IMR-90 (cell line): ENCODE measurements around the gene TBCEL. TPM values are rescaled to one million over a fixed set of nuclear protein-coding genes. Genes with fewer than 3 reads are reported as not detected.
A peak's percentile ranks its signal among the peaks of the same experiment; 100 is the strongest.

Source experiments
- ATAC-seq: fragments of 200-7000 bp; cut with Tn5 transposase; 2 replicates; pipeline ENCODE4 v1.9.1; 2020; ENCODE audit warnings: low read depth, mild to moderate bottlenecking, moderate library complexity
- BruUV-seq: library from RNA; stranded (reverse); fragments of 400-500 nt; replicated peaks from 2 replicates; lab custom pipeline; 2021; lab: Mats Ljungman, UMichigan
- CTCF ChIA-PET: fragments of 300-600 bp; formaldehyde crosslinking; extraction: SDS; loops from one replicate; lab custom pipeline; 2021; ENCODE audit warnings: antibody characterized with exemption; lab: Yijun Ruan, JAX
- POLR2A ChIA-PET: fragments of 300-600 bp; sonication (Branson Sonifier 250); formaldehyde crosslinking; loops from one replicate; lab custom pipeline; 2022; ENCODE audit warnings: antibody characterized with exemption; ENCODE audit not compliant: unreplicated experiment; lab: Charles Lee
- DNase-seq: peaks from one replicate; pipeline ENCODE4 v3.0.0; 2013
- H2AFZ ChIP-seq: replicated peaks from 2 replicates; pipeline ENCODE3; 2013; ENCODE audit warnings: low read length, mild to moderate bottlenecking; ENCODE audit not compliant: poor library complexity
- H2AK5ac ChIP-seq: 2 replicates; pipeline ENCODE4 v1.6.1; 2013; ENCODE audit warnings: low read depth, low read length, inconsistent platforms
- H2AK9ac ChIP-seq: replicated peaks from 2 replicates; pipeline ENCODE3; 2013; ENCODE audit warnings: mild to moderate bottlenecking, low read depth, low read length, moderate library complexity; ENCODE audit not compliant: poor library complexity
- H2BK120ac ChIP-seq: 2 replicates; pipeline ENCODE4 v1.6.1; 2013; ENCODE audit warnings: low read depth, low read length, inconsistent platforms
- H2BK15ac ChIP-seq: 3 replicates; pipeline ENCODE4 v1.6.1; 2013; ENCODE audit warnings: low read depth, low read length, inconsistent platforms
- H2BK20ac ChIP-seq: 2 replicates; pipeline ENCODE4 v1.6.1; 2013; ENCODE audit warnings: low read depth, mild to moderate bottlenecking, inconsistent platforms, low read length, moderate library complexity
- H2BK5ac ChIP-seq: 2 replicates; pipeline ENCODE4 v1.6.1; 2013; ENCODE audit warnings: mild to moderate bottlenecking, low read depth, low read length, inconsistent platforms; ENCODE audit not compliant: poor library complexity, severe bottlenecking
- H3K14ac ChIP-seq: replicated peaks from 2 replicates; pipeline ENCODE4 v1.6.1; 2013; ENCODE audit warnings: low read depth, low read length, inconsistent platforms
- H3K18ac ChIP-seq: 2 replicates; pipeline ENCODE4 v1.6.1; 2013; ENCODE audit warnings: low read depth, low read length, control low read depth
- H3K23ac ChIP-seq: 2 replicates; pipeline ENCODE4 v1.6.1; 2013; ENCODE audit warnings: low read depth, low read length, inconsistent platforms
- H3K27ac ChIP-seq: 2 replicates; pipeline ENCODE4 v1.5.1; 2013; ENCODE audit warnings: mild to moderate bottlenecking, control low read depth, low read length; ENCODE audit not compliant: insufficient read depth
- H3K27me3 ChIP-seq: 2 replicates; pipeline ENCODE4 v1.6.1; 2013; ENCODE audit warnings: low read length; ENCODE audit not compliant: control insufficient read depth, insufficient read depth
- H3K36me3 ChIP-seq: 2 replicates; pipeline ENCODE4 v1.6.1; 2013; ENCODE audit warnings: low read length, mixed read lengths; ENCODE audit not compliant: control insufficient read depth, insufficient read depth
- H3K4ac ChIP-seq: 2 replicates; pipeline ENCODE4 v1.6.1; 2013; ENCODE audit warnings: low read depth, low read length, inconsistent platforms
- H3K4me1 ChIP-seq: 2 replicates; pipeline ENCODE4 v1.6.1; 2013; ENCODE audit warnings: low read length, mixed read lengths; ENCODE audit not compliant: control insufficient read depth, insufficient read depth
- H3K4me2 ChIP-seq: 2 replicates; pipeline ENCODE4 v1.6.1; 2013; ENCODE audit warnings: low read depth, mild to moderate bottlenecking, control low read depth, low read length, moderate library complexity
- H3K4me3 ChIP-seq: 2 replicates; pipeline ENCODE4 v1.5.1; 2013; ENCODE audit warnings: low read depth, mild to moderate bottlenecking, control low read depth, low read length, moderate library complexity; ENCODE audit not compliant: insufficient read depth
- H3K56ac ChIP-seq: 2 replicates; pipeline ENCODE4 v1.6.1; 2013; ENCODE audit warnings: low read length, inconsistent platforms; ENCODE audit not compliant: insufficient read depth; ENCODE audit errors: extremely low read depth
- H3K79me1 ChIP-seq, 2 experiments: 2 replicates each; pipeline ENCODE4 v1.6.1; 2013; ENCODE audit warnings: low read length in 2 of 2, inconsistent platforms in 1 of 2, low read depth in 1 of 2
- H3K9ac ChIP-seq: 2 replicates; pipeline ENCODE4 v1.6.1; 2013; ENCODE audit warnings: low read depth, low read length, control low read depth
- H3K9me1 ChIP-seq: 2 replicates; pipeline ENCODE4 v1.6.1; 2013; ENCODE audit warnings: low read length, inconsistent platforms; ENCODE audit not compliant: insufficient read depth
- H3K9me3 ChIP-seq: 2 replicates; pipeline ENCODE4 v1.6.1; 2013; ENCODE audit warnings: low read length; ENCODE audit not compliant: control insufficient read depth, insufficient read depth
- H4K20me1 ChIP-seq: 2 replicates; pipeline ENCODE4 v1.6.1; 2013; ENCODE audit warnings: low read length, inconsistent platforms; ENCODE audit not compliant: insufficient read depth
- H4K5ac ChIP-seq: 2 replicates; pipeline ENCODE4 v1.6.1; 2013; ENCODE audit warnings: mild to moderate bottlenecking, low read depth, low read length, control low read depth
- H4K8ac ChIP-seq, 2 experiments: 2 replicates each; pipeline ENCODE4 v1.6.1; 2013; ENCODE audit warnings: low read depth in 2 of 2, low read length in 2 of 2, control low read depth in 1 of 2, inconsistent platforms in 1 of 2
- H4K91ac ChIP-seq: 2 replicates; pipeline ENCODE4 v1.6.1; 2013; ENCODE audit warnings: low read depth, low read length, inconsistent platforms; ENCODE audit not compliant: insufficient read depth
- MAFK ChIP-seq: IDR thresholded peaks from 2 replicates; pipeline ENCODE4 v1.6.1; 2012; ENCODE audit warnings: low read depth, low read length, improper control_type of control experiment
- MXI1 ChIP-seq: IDR thresholded peaks from 2 replicates; pipeline ENCODE4 v1.6.1; 2012; ENCODE audit warnings: low read depth, mild to moderate bottlenecking, low read length, moderate library complexity, borderline replicate concordance
- NFE2L2 ChIP-seq: fragments of 150-350 bp; IDR thresholded peaks from 2 replicates; pipeline ENCODE4 v1.6.1; 2016; ENCODE audit warnings: low read depth, mild to moderate bottlenecking, low read length
- POLR2A ChIP-seq: IDR thresholded peaks from 2 replicates; pipeline ENCODE4 v1.6.1; 2012; ENCODE audit warnings: mild to moderate bottlenecking, low read depth, low read length
- RAD21 ChIP-seq: IDR thresholded peaks from 2 replicates; pipeline ENCODE4 v1.6.1; 2012; ENCODE audit warnings: low read length, improper control_type of control experiment
- whole genome bisulfite sequencing, 2 experiments: methylation state at CpG; one replicate each; pipeline versions ENCODE4 v1.1.5 to v1.1.7; 2013; ENCODE audit warnings: missing lambda C conversion rate in 2 of 2; ENCODE audit not compliant: insufficient read length in 1 of 2; ENCODE audit errors: extremely low coverage in 2 of 2; 5-methylcytosine and 5-hydroxymethylcytosine counted together
- dilution Hi-C: fragments of 300-500 bp; cut with HindIII; formaldehyde crosslinking; loops from one replicate; pipeline ENCODE4 v1.14.3; 2018; ENCODE audit warnings: low sequenced_read_pairs; ENCODE audit not compliant: unreplicated experiment
- in situ Hi-C: fragments of 300-500 bp; cut with MboI; formaldehyde crosslinking; loops from 3 replicates; pipeline ENCODE4 v1.14.3; 2019; ENCODE audit warnings: low sequenced_read_pairs, inconsistent platforms, mixed read lengths
- intact Hi-C: fragments of 100-400 bp; cut with micrococcal nuclease; formaldehyde crosslinking; loops from 2 replicates; pipeline ENCODE4 v1.10.0; 2022
- polyA plus RNA-seq, 3 experiments: library from polyadenylated mRNA; depleted of rRNA; stranded (reverse); fragments of >200 nt; gene quantifications; 2 replicates each; pipeline ENCODE4 v1.2.3, GENCODE V29; 2012; ENCODE audit warnings: low replicate concordance in 1 of 3
- total RNA-seq: library from RNA; depleted of rRNA; stranded (reverse); fragments of >200 nt; gene quantifications from 2 replicates; pipeline ENCODE4 v1.2.3, GENCODE V29; 2012

TBCEL gene
- total and polyA plus RNA-seq, 2 of the 4 experiments (the other 2 are of a cell fraction), result 7.1 to 21.0 TPM

GRCh38 chr11:121109916-121110586 lies 86.1 kb downstream of the TBCEL start:
- no peak overlapping the region for H3K4me3 ChIP-seq
- H2BK20ac ChIP-seq, result no peak overlapping the region
- no TSS peak for BruUV-seq
- no peaks in the 10 kb centered on the region for H3K4me1 ChIP-seq
- no peak for DNase-seq
- H3K27me3 ChIP-seq, result peaks cover 38% of the 10 kb centered on the region
- H3K56ac ChIP-seq, result no peak overlapping the region
- no peak overlapping the region for H4K8ac ChIP-seq
- no peak overlapping the region for H2BK5ac ChIP-seq
- no peak overlapping the region for H3K4me2 ChIP-seq
- no peak overlapping the region for H3K14ac ChIP-seq
- H3K4ac ChIP-seq, result no peak overlapping the region
- H2BK15ac ChIP-seq, result no peak overlapping the region
- H4K91ac ChIP-seq, result no peak overlapping the region
- H4K5ac ChIP-seq, result no peak overlapping the region
- H3K27ac ChIP-seq, result no peak overlapping the region
- in situ Hi-C loops, result no loop called here
- ChIA-PET CTCF (no interaction called here), POLR2A (no interaction called here)
- H3K79me1 ChIP-seq, result no peaks in the 10 kb centered on the region
- H3K9ac ChIP-seq, result no peak overlapping the region
- no peaks in the 10 kb centered on the region for H3K9me1 ChIP-seq
- H3K23ac ChIP-seq, result no peak overlapping the region
- H2AFZ ChIP-seq, result no peak overlapping the region
- no peak for TF ChIP-seq MXI1
- TF ChIP-seq POLR2A, result no peak
- TF ChIP-seq RAD21, result no peak
- TF ChIP-seq NFE2L2, result no peak
- TF ChIP-seq MAFK, result peak; percentile 56; the same call in 1 of the 2 replicates
- no peak overlapping the region for H3K18ac ChIP-seq
- dilution Hi-C loops, result no loop called here
- WGBS, 2 experiments, result no CpG with 5 or more reads among the region's 7 CpGs
- H3K36me3 ChIP-seq, result no peaks in the 10 kb centered on the region
- intact Hi-C loops, result loop anchor here (5.0 kb wide), 4 partner anchors 83 to 482 kb away; no protein-coding TSS in a partner anchor
- H2BK120ac ChIP-seq, result no peak overlapping the region
- no peak for ATAC-seq
- no peak overlapping the region for H2AK5ac ChIP-seq
- no peak overlapping the region for H2AK9ac ChIP-seq
- H4K20me1 ChIP-seq, result no peaks in the 10 kb centered on the region
- H3K9me3 ChIP-seq, result no peaks in the 10 kb centered on the region
